ENCODE measurements around the gene KCNG2. TPM values are rescaled to one million over a fixed set of nuclear protein-coding genes. Genes with fewer than 3 reads are reported as not detected.

KCNG2 gene
- total and polyA plus RNA-seq, 2 of the 8 experiments (the other 6 are each of a cell fraction or from before 2014, with no cell fraction given), result 0.19 to 0.74 TPM

GRCh38 chr18:79877163-79878091 is 79.7 kb downstream of the KCNG2 start:
- no peak overlapping the region for H3K56ac ChIP-seq (replicated peaks; ENCODE audit: insufficient read length, low read depth, low read length)
- no peak overlapping the region for H3K4ac ChIP-seq (replicated peaks; ENCODE audit: insufficient read length, low read depth, low read length)
- H2BK20ac ChIP-seq (ENCODE audit: low read length), result no peak overlapping the region
- H3K14ac ChIP-seq (ENCODE audit: insufficient read length), result no peak overlapping the region
- H2BK120ac ChIP-seq (replicated peaks; ENCODE audit: low read depth, low read length), result no peak overlapping the region
- H4K5ac ChIP-seq (ENCODE audit: insufficient read length, low read depth, low read length), result no peak overlapping the region
- no peak overlapping the region for H4K91ac ChIP-seq (replicated peaks; ENCODE audit: insufficient read length, low read length)
- POLR2A ChIA-PET (ENCODE audit: partially characterized antibody), result no interaction called here
- WGBS, 2 experiments (ENCODE audit: extremely low coverage in 1 of 2, insufficient coverage in 1 of 2, insufficient read length in 1 of 2, insufficient replicate concordance in 2 of 2, low coverage in 1 of 2, low lambda C conversion rate in 2 of 2, missing lambda C conversion rate in 1 of 2), result 89% methylated on average over 37 of the region's 38 CpGs; no CpG with 5 or more reads in 1 of the 2 experiments
- H3K23ac ChIP-seq (ENCODE audit: insufficient read length), result no peak overlapping the region
- no peak overlapping the region for H2BK15ac ChIP-seq (ENCODE audit: low read length)
- no peak overlapping the region for H2BK5ac ChIP-seq (ENCODE audit: low read depth, low read length)
- no peaks in the 10 kb centered on the region for H3K36me3 ChIP-seq (ENCODE audit: control insufficient read depth in 2 of 4, insufficient read depth in 4 of 4, low read length in 3 of 4)
- no peak overlapping the region for H2BK12ac ChIP-seq (ENCODE audit: low read depth, low read length)
- DNase-seq (ENCODE audit: low read depth in 1 of 2, low spot score in 2 of 2) (no peak), FAIRE-seq (no peak)
- no peaks in the 10 kb centered on the region; a peak in 1 of 4 replicates for H3K9me3 ChIP-seq (ENCODE audit: insufficient read depth in 2 of 2, low read depth in 1 of 2, low read length in 1 of 2)
- H3K27ac ChIP-seq (ENCODE audit: low read depth, low read length), result no peak overlapping the region
- no peak overlapping the region for H3K9ac ChIP-seq (replicated peaks in 1 of 4; ENCODE audit: extremely low read depth in 1 of 4, low read depth in 3 of 4, low read length in 3 of 4)
- H4K8ac ChIP-seq (ENCODE audit: extremely low read depth, insufficient read depth, low read length), result no peak overlapping the region; the same call in 1 of the 2 replicates
- H3K4me1 ChIP-seq (replicated peaks in 1 of 4; ENCODE audit: control insufficient read depth in 3 of 4, insufficient read depth in 4 of 4, low read length in 3 of 4), result no peaks in the 10 kb centered on the region; a peak in 1 of 7 replicates
- no peak overlapping the region for H2AFZ ChIP-seq (ENCODE audit: low read length)
- H3K27me3 ChIP-seq (replicated peaks in 1 of 4; ENCODE audit: control insufficient read depth in 3 of 4, extremely low read depth in 1 of 4, insufficient read depth in 3 of 4, low read length in 3 of 4), result no peaks in the 10 kb centered on the region
- no peaks in the 10 kb centered on the region for H3K23me2 ChIP-seq (ENCODE audit: low read depth, low read length)
- H4K20me1 ChIP-seq (replicated peaks in 1 of 2; ENCODE audit: control insufficient read depth in 1 of 2, insufficient read depth in 2 of 2, low read length in 2 of 2), result peaks cover 0 to 2% of the 10 kb centered on the region in 2 experiments
- H3K4me3 ChIP-seq (ENCODE audit: extremely low read depth in 1 of 4, insufficient read depth in 2 of 4, low read depth in 3 of 4, low read length in 4 of 4), result no peak overlapping the region
- no peaks in the 10 kb centered on the region for H3K79me2 ChIP-seq (ENCODE audit: control insufficient read depth in 1 of 2, insufficient read depth in 2 of 2, low read length in 2 of 2)
- CTCF ChIA-PET (ENCODE audit: partially characterized antibody), result no interaction called here
- H2AK5ac ChIP-seq (ENCODE audit: low read depth, low read length), result no peak overlapping the region
- no peaks in the 10 kb centered on the region; the same call in 1 of the 2 replicates for H3K79me1 ChIP-seq (ENCODE audit: low read depth, low read length)
- no peak overlapping the region for H3K4me2 ChIP-seq (ENCODE audit: insufficient read depth in 1 of 2, low read depth in 2 of 2, low read length in 2 of 2)
- H3K18ac ChIP-seq (ENCODE audit: extremely low read depth, low read length), result no peak overlapping the region
- TF ChIP-seq RXRA (IDR thresholded peaks at IDR 0.05; ENCODE audit: insufficient read depth, low read depth, low read length) (no peak), SRF (IDR thresholded peaks at IDR 0.05; ENCODE audit: low read depth, low read length) (no peak), CBX5 (IDR thresholded peaks at IDR 0.05; ENCODE audit: low read depth, low read length) (no peak), EZH2 (IDR thresholded peaks at IDR 0.05; ENCODE audit: low read depth, low read length, severe bottlenecking) (no peak), TAF7 (optimal IDR thresholded peaks at IDR 0.05; ENCODE audit: borderline replicate concordance, low read depth, low read length) (no peak), RNF2 (IDR thresholded peaks at IDR 0.05; ENCODE audit: borderline replicate concordance, low read depth, low read length, missing control alignments, poor library complexity, severe bottlenecking) (no peak), CBX8 (IDR thresholded peaks at IDR 0.05; ENCODE audit: borderline replicate concordance, low read depth, low read length) (no peak), RAD21 (IDR thresholded peaks at IDR 0.05 in 1 of 2, conservative IDR thresholded peaks at IDR 0.05 in 1 of 2; ENCODE audit: low read depth in 2 of 2, low read length in 2 of 2) (no peak), POLR2AphosphoS5 (IDR thresholded peaks at IDR 0.05; ENCODE audit: low read depth, low read length) (no peak), POLR2A (IDR thresholded peaks at IDR 0.05; ENCODE audit: control extremely low read depth in 1 of 2, low read depth in 2 of 2, low read length in 2 of 2) (no peak)
- TF ChIP-seq, protein P1, sequence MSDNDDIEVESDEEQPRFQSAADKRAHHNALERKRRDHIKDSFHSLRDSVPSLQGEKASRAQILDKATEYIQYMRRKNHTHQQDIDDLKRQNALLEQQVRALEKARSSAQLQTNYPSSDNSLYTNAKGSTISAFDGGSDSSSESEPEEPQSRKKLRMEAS (IDR thresholded peaks at IDR 0.05), result no peak

Measured in H1 (cell line).